ENCODE measurements around the gene LYRM9.

GRCh38 chr17:27873211-27873610, 20.0 kb downstream of the LYRM9 start:
- TF ChIP-seq NRF1 (IDR thresholded peaks at IDR 0.05; ENCODE audit: low read depth, low read length) (no peak), ZBTB33 (IDR thresholded peaks at IDR 0.05; ENCODE audit: borderline replicate concordance, low read depth) (no peak), CTCF (IDR thresholded peaks at IDR 0.05) (no peak), GABPA (IDR thresholded peaks at IDR 0.05; ENCODE audit: low read depth) (no peak), MEF2A (IDR thresholded peaks at IDR 0.05; ENCODE audit: borderline replicate concordance, low read depth) (no peak), EZH2phosphoT487 (IDR thresholded peaks at IDR 0.05; ENCODE audit: borderline replicate concordance, low read depth) (no peak), RXRA (IDR thresholded peaks at IDR 0.05; ENCODE audit: borderline replicate concordance, low read depth) (no peak), GATA2 (CRISPR knock-in tag; IDR thresholded peaks at IDR 0.05) (no peak), RAD21 (IDR thresholded peaks at IDR 0.05; ENCODE audit: low read length) (no peak), IRF3 (IDR thresholded peaks at IDR 0.05; ENCODE audit: low read depth, low read length) (no peak)

All from SK-N-SH (cell line).